ENCODE data around the gene HCN2. TPM values are rescaled to one million over a fixed set of nuclear protein-coding genes. Genes with fewer than 3 reads are reported as not detected.

The HCN2 gene
- total RNA-seq, 2 experiments from 2014 or later: 2.1 TPM

GRCh38 chr19:573519-573825 lies 16.2 kb upstream of the HCN2 start:
- ATAC-seq (ENCODE audit: poor library complexity): no peak
- no peak for TF ChIP-seq CTCF (IDR thresholded peaks at IDR 0.05)
- Histone ChIP-seq H3K27me3 (ENCODE audit: control insufficient read depth in 1 of 2, insufficient read depth in 2 of 2, low read length in 2 of 2) (no peaks in the 10 kb centered on the region), H3K4me1 (ENCODE audit: insufficient read depth, low read length) (peaks cover 64% of the 10 kb centered on the region), H3K27ac (ENCODE audit: low read depth in 1 of 2, low read length in 2 of 2) (no peak overlapping the region), H3K36me3 (ENCODE audit: insufficient read depth, low read length) (peaks cover 4% of the 10 kb centered on the region), H3K4me3 (ENCODE audit: low read length) (peak overlapping the region; percentile 94), H3K9me3 (ENCODE audit: control insufficient read depth in 1 of 2, insufficient read depth in 1 of 2, low read length in 2 of 2) (no peaks in the 10 kb centered on the region)
- Mint-ChIP-seq H3K27me3 (no peaks in the 10 kb centered on the region), H3K4me1 (ENCODE audit: low read depth) (peaks cover 40% of the 10 kb centered on the region), H3K9me3 (no peaks in the 10 kb centered on the region), H3K36me3 (ENCODE audit: low read depth) (peaks cover 14% of the 10 kb centered on the region), H3K4me3 (peak overlapping the region; percentile 85), H3K27ac (peak overlapping the region; percentile 44)
- ChIA-PET CTCF (interaction anchor here (1.9 kb wide), 1 partner anchor 11 kb away, joined by 10 read pairs; no protein-coding TSS in a partner anchor), POLR2A (no interaction called here)
- peak in 2 of 14 experiments; percentile 33 to 54 for DNase-seq
- intact Hi-C loops (cut with DNase I, micrococcal nuclease): loop anchor here (2.0 to 5.0 kb wide), 6 partner anchors 59 to 834 kb away; partner anchors contain the start of genes RNF126 (in 2 of the 2), DAZAP1 (in 1 of the 2), POLRMT (in 1 of the 2) and TPGS1 (in 1 of the 2)

GRCh38 chr19:574658-575526 lies 14.8 kb upstream of the HCN2 start:
- no peak for TF ChIP-seq CTCF (IDR thresholded peaks at IDR 0.05)
- DNase-seq (peak in 1 of 14 experiments; percentile 40), ATAC-seq (ENCODE audit: poor library complexity) (no peak)
- CTCF ChIA-PET: interaction anchor here (1.9 kb wide), 1 partner anchor 10 kb away, joined by 10 read pairs; no protein-coding TSS in a partner anchor
- peaks cover 14% of the 10 kb centered on the region for H3K36me3 Mint-ChIP-seq (ENCODE audit: low read depth)
- no peak overlapping the region for H3K27ac ChIP-seq (ENCODE audit: low read depth in 1 of 2, low read length in 2 of 2)
- peak overlapping the region; percentile 85 for H3K4me3 Mint-ChIP-seq
- no peaks in the 10 kb centered on the region for H3K9me3 ChIP-seq (ENCODE audit: control insufficient read depth in 1 of 2, insufficient read depth in 1 of 2, low read length in 2 of 2)
- no peaks in the 10 kb centered on the region for H3K9me3 Mint-ChIP-seq
- POLR2A ChIA-PET: interaction anchor here (0.6 kb wide), 1 partner anchor 41 kb away, joined by 3 read pairs; no protein-coding TSS in a partner anchor
- no peak overlapping the region for H3K4me3 ChIP-seq (ENCODE audit: low read length)
- peaks cover 14% of the 10 kb centered on the region for H3K36me3 ChIP-seq (ENCODE audit: insufficient read depth, low read length)
- no peak overlapping the region for H3K27ac Mint-ChIP-seq
- intact Hi-C loops (cut with DNase I, micrococcal nuclease): loop anchor here (5.0 kb wide), 5 partner anchors 57 to 832 kb away; partner anchors contain the start of genes DAZAP1 (in 1 of the 2), POLRMT (in 1 of the 2), RNF126 (in 1 of the 2) and TPGS1 (in 1 of the 2)
- peaks cover 64% of the 10 kb centered on the region for H3K4me1 ChIP-seq (ENCODE audit: insufficient read depth, low read length)
- H3K4me1 Mint-ChIP-seq (ENCODE audit: low read depth): peaks cover 37% of the 10 kb centered on the region
- no peaks in the 10 kb centered on the region for H3K27me3 Mint-ChIP-seq
- H3K27me3 ChIP-seq (ENCODE audit: control insufficient read depth in 1 of 2, insufficient read depth in 2 of 2, low read length in 2 of 2): no peaks in the 10 kb centered on the region

- TF ChIP-seq CTCF (IDR thresholded peaks at IDR 0.05): no peak
- H3K4me3 Mint-ChIP-seq: no peak overlapping the region
- ChIA-PET POLR2A (no interaction called here), CTCF (interaction anchor here (0.7 to 1.1 kb wide), 2 partner anchors 9 to 65 kb away, joined by 3 read pairs; no protein-coding TSS in a partner anchor)
- ATAC-seq (ENCODE audit: poor library complexity): no peak
- H3K36me3 Mint-ChIP-seq (ENCODE audit: low read depth): peaks cover 13% of the 10 kb centered on the region
- intact Hi-C loops (cut with DNase I, micrococcal nuclease): no loop called here
- DNase-seq: peak in 1 of 14 experiments; percentile 32
- Histone ChIP-seq H3K36me3 (ENCODE audit: insufficient read depth, low read length) (peaks cover 20% of the 10 kb centered on the region), H3K27me3 (ENCODE audit: control insufficient read depth in 1 of 2, insufficient read depth in 2 of 2, low read length in 2 of 2) (no peaks in the 10 kb centered on the region), H3K9me3 (ENCODE audit: control insufficient read depth in 1 of 2, insufficient read depth in 1 of 2, low read length in 2 of 2) (no peaks in the 10 kb centered on the region), H3K27ac (ENCODE audit: low read depth in 1 of 2, low read length in 2 of 2) (no peak overlapping the region), H3K4me1 (ENCODE audit: insufficient read depth, low read length) (peaks cover 58% of the 10 kb centered on the region), H3K4me3 (ENCODE audit: low read length) (no peak overlapping the region)
- H3K4me1 Mint-ChIP-seq (ENCODE audit: low read depth): peaks cover 34% of the 10 kb centered on the region
- H3K27me3 Mint-ChIP-seq: no peaks in the 10 kb centered on the region
- H3K9me3 Mint-ChIP-seq: no peaks in the 10 kb centered on the region
- no peak overlapping the region for H3K27ac Mint-ChIP-seq
Measured at GRCh38 chr19:575527-576506, 13.9 kb upstream of the HCN2 start.

Data from CD4-positive, alpha-beta T cell (primary cell).